CD4-positive, alpha-beta T cell treated with Interleukin-2 at 100 ng/mL for 4 hours (primary cell): ENCODE measurements around the gene DCDC1.

Experiments used
- DNase-seq: peaks from one replicate; pipeline ENCODE4 v3.0.0-alpha.2; 2020; ENCODE audit warnings: low spot score

Gene DCDC1

GRCh38 chr11:31231601-31232000, 137.9 kb downstream of the DCDC1 start:
- DNase-seq, result no peak

DNA sequence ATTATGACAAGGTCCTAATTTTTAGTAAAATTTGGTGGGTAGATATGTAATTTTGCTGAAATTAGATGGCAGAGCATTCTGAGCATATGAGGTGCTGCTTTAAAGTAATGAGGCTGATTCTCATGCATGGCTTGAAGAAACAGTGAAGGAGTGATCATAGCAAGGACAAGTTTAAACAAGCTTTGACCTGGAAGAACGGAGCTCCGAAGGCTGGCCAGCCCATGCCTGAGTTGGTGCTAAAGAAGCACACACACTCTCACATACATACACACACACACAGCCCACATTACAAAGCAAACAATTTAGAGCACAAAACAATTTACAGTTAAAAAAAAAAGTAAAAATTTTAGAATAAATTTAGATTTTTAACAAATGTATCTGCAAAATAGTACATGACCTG, 150.7 kb downstream of the DCDC1 start:
- DNase-seq, result no peak

DNA sequence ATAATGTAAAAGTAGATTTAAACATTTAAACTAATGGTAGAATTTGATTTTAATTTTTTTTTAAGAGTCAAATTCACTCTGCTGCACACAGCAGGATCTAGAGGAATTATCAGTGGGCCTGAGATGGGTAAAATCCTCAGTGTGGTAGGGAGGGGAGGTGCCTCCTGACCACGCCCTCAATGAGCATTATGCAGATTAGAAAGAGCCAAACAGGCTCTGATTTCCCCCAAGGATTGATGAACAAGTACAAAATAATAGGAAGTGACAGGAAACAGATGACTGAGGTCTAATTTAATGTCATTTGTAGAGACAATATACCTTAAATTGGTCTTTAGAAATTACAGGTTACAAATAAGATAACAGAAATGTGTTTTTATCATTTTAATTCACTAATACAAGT, 155.2 kb downstream of the DCDC1 start:
- DNase-seq, result no peak

DNA sequence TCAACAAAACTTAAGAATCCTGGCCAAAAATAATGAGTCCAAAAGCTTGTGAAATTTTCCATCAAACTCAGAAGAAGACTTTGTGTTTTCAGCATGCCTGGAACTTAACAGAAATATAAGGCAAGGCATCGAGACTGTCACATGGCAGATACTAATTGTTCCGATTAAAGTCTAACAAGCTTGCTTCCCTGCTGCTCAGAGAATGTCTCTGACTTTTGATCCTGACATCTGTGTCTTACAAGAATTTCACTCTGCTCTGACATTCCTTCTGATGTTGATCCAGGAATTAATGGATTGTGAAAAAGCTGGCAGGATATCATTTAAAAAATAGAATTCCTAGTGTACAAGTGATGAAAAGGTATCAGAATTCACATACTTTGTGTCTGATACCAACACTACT, 170.2 kb downstream of the DCDC1 start:
- DNase-seq, result no peak

DNA sequence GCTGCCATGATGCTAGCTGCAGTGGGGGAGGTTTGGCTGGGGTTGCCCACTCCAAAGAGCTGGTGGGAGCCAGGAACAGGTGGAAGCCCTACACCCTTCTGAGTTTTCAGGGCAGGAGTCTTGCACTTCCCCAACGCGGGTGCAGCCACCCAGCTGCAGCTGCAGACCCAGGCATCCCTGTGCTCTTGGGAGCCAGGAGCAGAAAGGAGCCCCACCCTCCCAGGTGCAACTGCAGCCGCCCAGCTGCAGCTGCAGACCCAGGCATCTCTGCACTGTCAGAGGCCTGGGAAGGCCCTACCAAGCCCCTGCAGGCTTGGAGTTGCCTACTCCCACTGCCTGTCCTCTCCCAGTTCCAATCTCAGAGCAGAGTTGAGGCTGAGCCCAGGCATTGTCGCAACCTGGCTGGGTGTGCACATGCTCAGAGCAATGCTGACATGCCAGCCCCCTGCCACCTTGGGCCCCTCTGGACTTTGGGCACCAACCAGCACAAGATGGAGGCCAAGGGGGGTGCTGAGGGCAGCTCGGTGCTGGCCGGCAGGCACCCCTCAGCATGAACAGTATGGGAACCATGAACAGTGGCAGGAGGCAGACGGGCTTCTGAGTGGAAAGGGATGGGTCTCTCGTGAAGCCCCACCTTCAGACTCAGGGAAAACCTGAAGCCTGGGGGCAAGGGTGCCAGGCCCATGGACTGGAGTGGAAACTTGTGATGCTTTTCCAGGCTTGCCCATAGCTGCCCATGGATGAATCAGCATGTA, 195.4 kb downstream of the DCDC1 start:
- DNase-seq, result no peak

- DNase-seq, result no peak
Measured at GRCh38 chr11:31160504-31161422, 208.8 kb downstream of the DCDC1 start.

GRCh38 chr11:31150841-31151240, 218.7 kb downstream of the DCDC1 start:
- no peak for DNase-seq

GRCh38 chr11:31150011-31150410, 219.5 kb downstream of the DCDC1 start:
- no peak for DNase-seq

DNA sequence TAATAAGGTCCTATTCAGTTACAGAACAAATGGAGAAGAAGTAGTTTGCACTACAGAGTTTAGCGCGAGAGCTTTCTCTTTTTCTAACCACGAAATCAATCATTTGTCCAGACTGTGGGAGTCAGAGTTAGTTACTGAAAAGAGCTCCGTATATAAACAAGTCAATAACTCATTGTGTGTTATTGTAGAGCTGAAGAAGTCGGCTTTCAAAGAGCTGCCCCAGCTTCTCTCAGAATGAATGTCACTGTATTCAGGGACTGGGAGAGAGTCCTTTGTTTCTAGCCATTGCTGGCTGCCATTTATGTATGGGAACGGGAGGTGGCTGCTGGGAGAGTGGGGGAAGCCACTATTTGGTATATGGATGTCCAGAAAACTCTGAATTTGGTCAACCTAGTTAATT, 227.8 kb downstream of the DCDC1 start:
- DNase-seq, result no peak

GRCh38 chr11:31139479-31139878, 230.1 kb downstream of the DCDC1 start:
- no peak for DNase-seq

- DNase-seq, result no peak
Measured at GRCh38 chr11:31132531-31133421, 236.8 kb downstream of the DCDC1 start.

DNA sequence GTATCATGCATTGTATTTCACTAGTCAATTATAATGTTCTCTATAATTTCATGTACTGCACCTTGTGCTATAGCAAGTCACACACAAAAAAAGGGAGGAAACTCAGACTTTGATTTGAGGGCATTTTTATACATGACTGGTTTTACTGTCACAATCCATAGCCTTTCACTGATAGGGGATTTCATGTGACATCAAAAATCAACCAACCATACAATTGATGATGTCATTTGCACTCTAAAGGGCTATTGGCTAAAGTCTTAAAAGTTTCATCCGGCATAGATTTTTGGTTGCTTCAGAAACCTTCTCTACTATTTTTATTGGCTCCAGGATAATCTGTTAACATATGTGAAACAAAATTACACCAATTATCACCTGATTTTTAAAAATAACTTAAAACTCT, 237.8 kb downstream of the DCDC1 start:
- DNase-seq, result no peak

- DNase-seq, result no peak
Measured at GRCh38 chr11:31127290-31127689, 242.2 kb downstream of the DCDC1 start.

DNA sequence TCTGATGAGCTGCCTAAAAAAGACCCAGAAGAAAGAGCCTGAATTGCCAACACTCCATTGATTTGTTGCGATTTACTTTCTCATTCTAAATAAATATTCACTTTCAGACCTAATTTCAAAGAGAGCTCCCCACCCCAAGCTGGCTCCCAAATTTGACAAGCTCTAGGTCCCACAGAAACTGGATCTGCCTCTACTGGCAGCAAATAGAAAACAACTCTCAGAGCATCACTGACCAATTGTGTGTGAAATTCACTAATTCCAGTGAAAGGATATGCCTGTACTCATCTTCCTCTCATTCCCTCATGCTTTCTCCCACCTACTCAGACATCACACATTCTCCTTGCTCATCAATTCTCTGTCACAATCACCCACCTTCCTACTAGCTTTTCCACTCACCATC, 249.1 kb downstream of the DCDC1 start:
- DNase-seq, result no peak

DNA sequence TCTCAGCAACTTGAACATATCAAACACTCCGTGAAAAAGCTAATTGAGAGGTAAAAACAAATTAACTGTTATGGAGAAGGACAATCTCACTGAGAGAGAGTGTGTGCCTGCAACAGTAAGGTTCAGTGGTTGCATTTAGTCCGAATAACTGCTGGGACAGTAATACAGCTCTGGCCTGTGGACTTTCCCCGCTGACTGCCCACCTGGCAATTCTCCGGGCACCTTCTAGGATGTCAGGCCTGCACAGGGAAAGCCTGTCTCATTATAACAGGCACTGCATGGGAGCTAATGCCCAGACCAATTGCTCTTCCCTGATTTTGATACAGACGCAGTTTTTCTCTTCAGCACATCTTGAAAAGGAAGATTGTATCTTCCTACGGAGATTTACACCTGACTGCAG, 251.0 kb downstream of the DCDC1 start:
- no peak for DNase-seq

GRCh38 chr11:31117038-31117437, 252.5 kb downstream of the DCDC1 start:
- DNase-seq, result no peak

DNA sequence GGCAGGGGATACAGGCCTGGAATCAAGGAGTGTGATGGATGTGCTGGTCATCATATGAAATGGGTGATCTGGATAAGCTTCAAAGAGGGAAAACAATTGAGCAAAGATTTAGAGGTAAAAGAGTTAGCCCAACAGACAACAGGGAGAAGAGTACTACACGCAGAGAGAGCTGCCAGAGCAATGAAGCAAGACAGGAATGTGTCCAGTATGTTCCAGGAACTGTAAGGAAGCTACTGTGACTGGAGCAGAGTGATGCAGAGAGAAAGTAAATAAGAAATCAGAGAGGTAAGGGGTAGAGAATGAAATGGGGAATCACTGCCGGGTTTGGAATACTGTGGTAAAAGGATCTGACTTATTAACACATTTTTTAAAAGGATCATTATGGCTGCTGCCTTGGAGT, 255.1 kb downstream of the DCDC1 start:
- no peak for DNase-seq

GRCh38 chr11:31110830-31111229, 258.7 kb downstream of the DCDC1 start:
- no peak for DNase-seq

GRCh38 chr11:31109446-31109845, 260.1 kb downstream of the DCDC1 start:
- DNase-seq, result no peak

GRCh38 chr11:31107649-31108048, 261.9 kb downstream of the DCDC1 start:
- no peak for DNase-seq

- no peak for DNase-seq
Measured at GRCh38 chr11:31106968-31107576, 262.5 kb downstream of the DCDC1 start.

DNA sequence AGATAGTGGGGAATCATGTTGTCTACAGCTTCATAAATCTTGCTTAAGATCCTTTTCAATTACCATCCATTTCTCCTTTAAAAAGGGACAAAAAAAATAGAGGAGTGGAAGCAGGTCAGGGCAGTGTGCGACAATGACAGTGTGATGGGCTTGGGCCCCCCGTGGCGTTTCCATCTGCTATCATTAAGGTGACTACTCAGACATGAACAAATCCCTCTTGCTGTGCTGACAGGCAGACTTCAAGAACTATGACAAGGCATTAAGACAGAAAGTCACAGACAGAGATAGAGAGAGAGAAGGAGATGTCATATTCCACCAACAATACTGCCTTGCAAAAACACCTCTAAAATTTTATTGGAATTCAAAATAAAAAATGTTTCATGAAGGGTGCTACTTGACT, 263.2 kb downstream of the DCDC1 start:
- DNase-seq, result no peak
